ENCODE data around the gene PET100. TPM values are rescaled to one million over a fixed set of nuclear protein-coding genes. Genes with fewer than 3 reads are reported as not detected.

PET100 gene
- total and polyA plus RNA-seq, 10 donors, result 8.7 to 130 (median 86.8) TPM

DNA sequence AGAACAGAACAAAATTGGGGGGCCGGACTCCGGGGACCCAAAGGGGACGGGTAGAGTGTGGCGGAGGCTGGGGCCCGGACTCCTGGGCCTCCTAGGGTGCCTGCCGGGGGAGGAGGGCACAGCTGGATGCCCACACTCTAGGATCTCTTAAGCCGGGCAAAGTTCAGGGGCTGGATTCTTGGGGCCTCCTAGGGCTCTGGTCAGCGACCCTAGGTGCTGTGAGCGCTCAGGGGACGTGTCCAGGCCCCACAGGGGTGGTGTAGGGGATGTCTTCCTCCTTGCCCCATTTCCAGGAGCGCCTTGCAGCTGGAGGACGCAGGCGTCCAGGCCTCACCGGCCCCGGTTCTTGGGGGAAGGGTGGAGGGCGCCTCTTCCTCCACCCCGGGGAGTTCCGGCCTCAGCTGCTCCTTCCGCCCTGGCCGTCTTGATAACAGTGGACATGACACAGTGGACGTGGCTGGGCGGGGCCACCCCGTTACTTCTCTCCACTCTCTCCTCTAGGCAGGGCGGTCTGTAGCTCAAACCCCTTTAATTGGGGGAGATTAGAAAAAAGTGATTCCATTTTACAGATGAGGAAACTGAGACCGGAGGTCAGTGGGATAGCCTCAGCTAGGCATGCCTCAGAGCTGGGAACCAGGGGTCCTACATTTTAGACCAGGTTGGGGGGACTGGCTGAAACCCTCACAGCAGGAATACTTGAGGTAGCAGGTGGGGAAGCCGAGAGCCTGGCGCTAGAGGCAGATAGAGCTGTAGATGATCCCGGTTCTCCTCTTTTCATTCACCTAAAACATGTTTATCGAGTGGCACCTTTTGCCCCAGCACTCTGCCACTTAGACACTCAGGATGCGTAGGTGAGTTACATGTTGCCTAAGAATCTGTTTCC, 8.0 kb downstream of the PET100 start:
- peak overlapping the region; percentile 86 to 96 (median 94) for H3K27ac ChIP-seq
- peaks cover 0 to 14% (median 0%) of the 10 kb centered on the region in 7 donors for H3K27me3 ChIP-seq (replicated peaks in 1 of 7)
- peak; percentile 93 for DNase-seq
- WGBS, 5 donors, result 28 to 52% (median 32%) methylated on average over 18 to 30 of the region's 30 CpGs
- H3K9me3 ChIP-seq, result no peaks in the 10 kb centered on the region
- intact Hi-C loops (cut with DNase I; ENCODE audit: low total_unique reads), result no loop called here
- peak overlapping the region; percentile 58 to 87 (median 66) for H3K4me3 ChIP-seq
- H3K36me3 ChIP-seq, result peaks cover 0 to 48% (median 13%) of the 10 kb centered on the region in 6 donors
- H3K4me1 ChIP-seq, result peaks cover 6 to 56% (median 35%) of the 10 kb centered on the region in 6 donors
- TF ChIP-seq POLR2A (IDR thresholded peaks at IDR 0.05) (no peak), POLR2AphosphoS5 (IDR thresholded peaks at IDR 0.05) (peak in 2 of 3 donors; percentile 22 to 50)

DNA sequence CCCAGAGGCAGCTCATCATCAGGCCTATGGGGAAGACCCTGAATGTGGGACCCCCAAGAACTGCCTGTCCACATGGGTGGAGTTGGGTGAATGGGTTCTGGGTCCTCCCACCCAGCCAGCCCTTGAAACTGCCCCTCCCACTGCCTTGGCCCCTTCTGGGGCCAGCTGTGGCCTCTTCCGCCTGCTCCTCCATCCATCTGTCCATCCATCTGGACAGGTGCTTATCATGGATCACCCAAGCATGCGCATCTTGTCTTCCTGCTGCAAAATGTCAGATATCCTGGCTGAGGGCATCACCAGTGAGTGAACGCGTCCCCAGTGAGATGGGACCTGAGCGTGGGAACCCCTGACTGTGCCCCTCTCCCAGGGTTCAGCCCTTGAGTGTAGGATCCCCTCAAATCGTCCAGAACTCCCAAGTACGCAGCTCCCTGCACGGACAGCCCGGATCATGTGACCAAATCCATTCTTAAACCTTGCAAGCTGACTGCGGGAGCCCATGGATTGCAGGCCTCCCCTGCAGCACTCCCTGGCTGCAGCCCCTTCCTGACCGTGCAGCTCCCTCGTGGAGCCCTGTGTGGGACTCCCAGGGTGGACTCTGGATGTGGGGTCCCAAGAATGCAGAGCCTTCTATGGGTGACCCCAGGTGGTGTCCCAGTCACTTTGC, 9.3 kb downstream of the PET100 start:
- intact Hi-C loops (cut with DNase I; ENCODE audit: low total_unique reads), result no loop called here
- H3K27ac ChIP-seq, result peak overlapping the region in 1 of 8 donors; percentile 95
- no peak overlapping the region for H3K4me3 ChIP-seq
- H3K4me1 ChIP-seq, result peaks cover 6 to 56% (median 35%) of the 10 kb centered on the region in 6 donors
- DNase-seq, result no peak
- WGBS, 5 donors, result 81 to 100% (median 89%) methylated on average over 3 to 12 of the region's 12 CpGs
- peaks cover 0 to 51% (median 12%) of the 10 kb centered on the region in 6 donors for H3K36me3 ChIP-seq
- peaks cover 0 to 14% (median 0%) of the 10 kb centered on the region in 7 donors for H3K27me3 ChIP-seq (replicated peaks in 1 of 7)
- no peaks in the 10 kb centered on the region for H3K9me3 ChIP-seq
- no peak for TF ChIP-seq POLR2AphosphoS5 (IDR thresholded peaks at IDR 0.05)
- no peak for TF ChIP-seq POLR2A (IDR thresholded peaks at IDR 0.05)
- TF ChIP-seq, protein P1, sequence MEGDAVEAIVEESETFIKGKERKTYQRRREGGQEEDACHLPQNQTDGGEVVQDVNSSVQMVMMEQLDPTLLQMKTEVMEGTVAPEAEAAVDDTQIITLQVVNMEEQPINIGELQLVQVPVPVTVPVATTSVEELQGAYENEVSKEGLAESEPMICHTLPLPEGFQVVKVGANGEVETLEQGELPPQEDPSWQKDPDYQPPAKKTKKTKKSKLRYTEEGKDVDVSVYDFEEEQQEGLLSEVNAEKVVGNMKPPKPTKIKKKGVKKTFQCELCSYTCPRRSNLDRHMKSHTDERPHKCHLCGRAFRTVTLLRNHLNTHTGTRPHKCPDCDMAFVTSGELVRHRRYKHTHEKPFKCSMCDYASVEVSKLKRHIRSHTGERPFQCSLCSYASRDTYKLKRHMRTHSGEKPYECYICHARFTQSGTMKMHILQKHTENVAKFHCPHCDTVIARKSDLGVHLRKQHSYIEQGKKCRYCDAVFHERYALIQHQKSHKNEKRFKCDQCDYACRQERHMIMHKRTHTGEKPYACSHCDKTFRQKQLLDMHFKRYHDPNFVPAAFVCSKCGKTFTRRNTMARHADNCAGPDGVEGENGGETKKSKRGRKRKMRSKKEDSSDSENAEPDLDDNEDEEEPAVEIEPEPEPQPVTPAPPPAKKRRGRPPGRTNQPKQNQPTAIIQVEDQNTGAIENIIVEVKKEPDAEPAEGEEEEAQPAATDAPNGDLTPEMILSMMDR (IDR thresholded peaks at IDR 0.05 in 8 of 11, conservative IDR thresholded peaks at IDR 0.05 in 3 of 11), result no peak

DNA sequence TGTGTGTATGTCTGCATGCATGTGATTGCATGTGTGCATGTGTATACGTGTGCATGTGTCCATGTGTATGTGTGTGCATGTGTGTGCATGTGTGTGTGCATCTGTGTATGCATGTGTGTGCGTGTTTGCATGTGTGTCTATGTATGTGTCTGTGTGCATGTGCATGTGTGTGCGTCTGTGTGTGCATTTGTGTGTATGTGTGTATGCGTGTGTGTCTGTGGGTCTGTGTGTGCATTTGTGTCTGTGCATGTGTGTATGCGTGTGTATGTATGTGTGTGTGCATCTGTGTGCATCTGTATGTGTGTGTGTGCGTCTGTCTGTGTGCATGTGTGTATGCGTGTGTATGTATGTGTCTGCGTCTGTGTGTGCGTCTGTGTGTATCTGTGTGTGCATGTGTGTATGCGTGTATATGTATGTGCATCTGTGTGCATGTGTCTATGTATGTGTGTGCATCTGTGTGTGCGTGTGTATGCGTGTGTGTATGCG, 10.3 kb downstream of the PET100 start:
- Histone ChIP-seq H3K4me1 (peaks cover 6 to 64% (median 38%) of the 10 kb centered on the region in 6 donors), H3K36me3 (peaks cover 0 to 60% (median 17%) of the 10 kb centered on the region in 6 donors), H3K9me3 (no peaks in the 10 kb centered on the region), H3K27ac (no peak overlapping the region), H3K27me3 (replicated peaks in 1 of 7) (peaks cover 0 to 14% (median 0%) of the 10 kb centered on the region in 7 donors), H3K4me3 (no peak overlapping the region)
- 94 to 97% (median 97%) methylated on average over 13 of the region's 13 CpGs for WGBS, 5 donors
- intact Hi-C loops (cut with DNase I; ENCODE audit: low total_unique reads), result no loop called here
- no peak for DNase-seq
- TF ChIP-seq, protein P1 (IDR thresholded peaks at IDR 0.05 in 8 of 11, conservative IDR thresholded peaks at IDR 0.05 in 3 of 11), result no peak
- no peak for TF ChIP-seq POLR2A (IDR thresholded peaks at IDR 0.05)
- TF ChIP-seq POLR2AphosphoS5 (IDR thresholded peaks at IDR 0.05), result no peak

DNA sequence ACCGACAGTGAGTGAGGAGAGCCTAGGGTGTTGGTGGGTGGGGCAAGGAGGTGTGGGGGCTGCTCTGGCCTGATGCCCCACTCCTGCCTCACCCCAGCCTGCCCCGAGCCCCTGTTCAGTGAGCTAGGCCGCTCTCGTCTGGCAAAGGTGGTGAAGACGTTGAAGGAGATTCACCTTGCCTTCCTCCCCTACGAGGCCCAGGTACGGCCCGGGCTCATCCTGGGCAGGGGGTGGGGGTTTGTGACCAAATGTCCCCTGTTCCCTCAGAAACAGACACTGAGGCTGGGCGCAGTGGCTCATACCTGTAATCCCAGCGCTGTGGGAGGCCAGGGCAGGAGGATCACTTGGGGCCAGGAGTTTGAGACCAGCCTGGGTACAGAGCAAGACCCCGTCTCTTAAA, 11.2 kb downstream of the PET100 start:
- intact Hi-C loops (cut with DNase I; ENCODE audit: low total_unique reads), result no loop called here
- TF ChIP-seq POLR2A (IDR thresholded peaks at IDR 0.05) (no peak), POLR2AphosphoS5 (IDR thresholded peaks at IDR 0.05) (peak in 1 of 3 donors; percentile 36)

More for the DNA sequence above, 11.2 kb downstream of the PET100 start:
- Histone ChIP-seq H3K4me1 (peaks cover 6 to 67% (median 38%) of the 10 kb centered on the region in 6 donors), H3K9me3 (no peaks in the 10 kb centered on the region), H3K36me3 (peaks cover 0 to 69% (median 23%) of the 10 kb centered on the region in 6 donors), H3K27me3 (replicated peaks in 1 of 7) (peaks cover 0 to 14% (median 0%) of the 10 kb centered on the region in 7 donors), H3K27ac (no peak overlapping the region), H3K4me3 (no peak overlapping the region)
- no peak for DNase-seq
- 91 to 95% (median 94%) methylated on average over 9 to 11 of the region's 11 CpGs for WGBS, 5 donors

Data from spleen (tissue), 11 donors.